ENCODE results near the gene HSPBP1. TPM values are rescaled to one million over a fixed set of nuclear protein-coding genes. Genes with fewer than 3 reads are reported as not detected.
A peak's percentile ranks its signal among the peaks of the same experiment; 100 is the strongest.

HSPBP1 gene
- total RNA-seq, 2 donors from 2014 or later: 29.0 to 82.3 TPM

GRCh38 chr19:55321466-55322137 is 41.7 kb upstream of the HSPBP1 start:
- Histone ChIP-seq H3K27me3 (no peaks in the 10 kb centered on the region), H3K4me3 (peak overlapping the region; percentile 10), H3K36me3 (no peaks in the 10 kb centered on the region), H3K9me3 (no peaks in the 10 kb centered on the region), H3K9ac (ENCODE audit: low read depth in 2 of 2, low read length in 2 of 2) (peak overlapping the region; percentile 39 to 50), H3K4me1 (no peaks in the 10 kb centered on the region), H3K27ac (peak overlapping the region; percentile 52)
- no peak for TF ChIP-seq CTCF (IDR thresholded peaks at IDR 0.05)
- intact Hi-C loops (cut with DNase I): no loop called here
- peak; percentile 41 for DNase-seq

GRCh38 chr19:55320844-55321419 is 41.0 kb upstream of the HSPBP1 start:
- Histone ChIP-seq H3K27me3 (no peaks in the 10 kb centered on the region), H3K36me3 (no peaks in the 10 kb centered on the region), H3K9me3 (no peaks in the 10 kb centered on the region), H3K9ac (ENCODE audit: low read depth in 2 of 2, low read length in 2 of 2) (peak overlapping the region in 1 of 2 donors; percentile 50), H3K4me3 (no peak overlapping the region), H3K27ac (no peak overlapping the region), H3K4me1 (no peaks in the 10 kb centered on the region)
- intact Hi-C loops (cut with DNase I): no loop called here
- no peak for DNase-seq
- no peak for TF ChIP-seq CTCF (IDR thresholded peaks at IDR 0.05)

- Histone ChIP-seq H3K36me3 (no peaks in the 10 kb centered on the region), H3K27ac (no peak overlapping the region), H3K9ac (ENCODE audit: low read depth in 2 of 2, low read length in 2 of 2) (no peak overlapping the region), H3K27me3 (no peaks in the 10 kb centered on the region), H3K9me3 (no peaks in the 10 kb centered on the region), H3K4me3 (no peak overlapping the region), H3K4me1 (no peaks in the 10 kb centered on the region)
- no peak for TF ChIP-seq CTCF (IDR thresholded peaks at IDR 0.05)
- no peak for DNase-seq
- intact Hi-C loops (cut with DNase I): no loop called here
Measured at GRCh38 chr19:55319785-55320184, 39.9 kb upstream of the HSPBP1 start.

GRCh38 chr19:55316646-55317045 is 36.7 kb upstream of the HSPBP1 start:
- Histone ChIP-seq H3K9me3 (no peaks in the 10 kb centered on the region), H3K27ac (no peak overlapping the region), H3K36me3 (no peaks in the 10 kb centered on the region), H3K4me1 (no peaks in the 10 kb centered on the region), H3K9ac (ENCODE audit: low read depth in 2 of 2, low read length in 2 of 2) (no peak overlapping the region), H3K27me3 (no peaks in the 10 kb centered on the region), H3K4me3 (no peak overlapping the region)
- intact Hi-C loops (cut with DNase I): no loop called here
- no peak for TF ChIP-seq CTCF (IDR thresholded peaks at IDR 0.05)
- no peak for DNase-seq

- H3K9ac ChIP-seq (ENCODE audit: low read depth in 2 of 2, low read length in 2 of 2): no peak overlapping the region
- no peak for DNase-seq
- H3K27ac ChIP-seq: no peak overlapping the region
- no peak overlapping the region for H3K4me3 ChIP-seq
- H3K36me3 ChIP-seq: no peaks in the 10 kb centered on the region
- no peaks in the 10 kb centered on the region for H3K4me1 ChIP-seq
- H3K27me3 ChIP-seq: no peaks in the 10 kb centered on the region
- intact Hi-C loops (cut with DNase I): no loop called here
- no peak for TF ChIP-seq CTCF (IDR thresholded peaks at IDR 0.05)
- no peaks in the 10 kb centered on the region for H3K9me3 ChIP-seq
Measured at GRCh38 chr19:55315956-55316525, 36.1 kb upstream of the HSPBP1 start.
